Stimulated activated CD4-positive, alpha-beta T cell treated with anti-CD3 and anti-CD28 coated beads, Interleukin-4, amount 100 ng/mL, for 48 hours (primary cell): ENCODE results near the gene VSIG2.

Experiments
- DNase-seq, 2 donors: peaks; one replicate each; pipeline ENCODE4 v3.0.0-alpha.2; 2020; ENCODE audit warnings: low read depth in 2 of 2

Gene VSIG2

DNA sequence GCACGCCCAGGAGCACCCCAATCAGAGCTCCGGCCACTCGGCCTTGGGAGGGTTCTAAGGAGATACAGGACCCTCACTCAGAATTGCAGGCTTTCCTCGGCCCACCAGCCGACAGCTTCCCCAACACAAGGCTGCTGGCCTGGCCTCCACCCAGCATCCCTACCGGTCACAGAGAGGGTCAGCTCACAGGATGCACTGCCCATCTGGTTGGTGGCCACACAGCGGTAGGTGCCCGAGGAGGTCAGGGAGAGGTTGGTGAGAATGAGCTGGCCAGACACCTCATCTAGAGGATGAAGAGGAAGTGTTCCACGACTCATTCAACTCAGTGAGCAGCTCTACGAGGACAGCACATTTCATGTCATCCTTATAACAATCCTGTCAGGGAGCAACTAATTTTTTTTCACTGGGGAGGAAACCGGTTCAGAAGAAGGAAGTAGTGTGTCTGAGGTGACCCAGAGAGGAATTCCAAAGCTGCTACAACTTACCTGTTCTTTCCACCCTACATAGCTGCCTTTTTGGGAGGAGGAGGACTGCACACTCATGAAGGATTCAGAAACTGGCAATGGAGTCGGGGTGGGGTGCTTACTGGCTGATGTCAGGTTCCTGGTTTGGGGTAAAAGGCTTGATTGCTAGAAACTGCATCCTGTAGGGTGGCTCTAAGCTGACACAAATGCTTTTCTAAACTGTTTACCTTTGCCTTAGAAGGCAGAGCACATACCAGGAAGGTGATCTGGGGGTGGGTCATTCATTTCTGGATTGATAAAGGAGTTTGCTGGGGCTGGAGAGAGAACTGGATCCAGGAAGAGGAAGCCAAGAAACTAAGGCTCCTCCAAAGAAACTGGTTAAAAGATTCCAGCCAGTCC is 3.3 kb downstream of the VSIG2 start:
- no peak for DNase-seq

DNA sequence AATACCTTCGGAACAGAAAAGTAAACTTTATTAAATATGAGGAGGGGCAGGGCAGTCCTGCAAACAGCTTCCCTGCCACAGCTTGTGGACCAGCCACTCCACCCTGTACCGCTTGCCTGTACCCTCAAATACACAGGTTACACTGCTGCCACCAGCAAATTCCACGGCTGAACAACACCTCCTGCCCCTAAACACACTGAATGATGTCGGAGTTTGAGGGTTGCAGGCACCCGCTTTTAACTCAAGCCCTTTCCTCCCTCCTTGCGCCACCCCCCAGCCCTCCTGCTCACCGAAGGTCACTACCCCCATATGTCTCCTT is 4.0 kb downstream of the VSIG2 start:
- DNase-seq = no peak

DNA sequence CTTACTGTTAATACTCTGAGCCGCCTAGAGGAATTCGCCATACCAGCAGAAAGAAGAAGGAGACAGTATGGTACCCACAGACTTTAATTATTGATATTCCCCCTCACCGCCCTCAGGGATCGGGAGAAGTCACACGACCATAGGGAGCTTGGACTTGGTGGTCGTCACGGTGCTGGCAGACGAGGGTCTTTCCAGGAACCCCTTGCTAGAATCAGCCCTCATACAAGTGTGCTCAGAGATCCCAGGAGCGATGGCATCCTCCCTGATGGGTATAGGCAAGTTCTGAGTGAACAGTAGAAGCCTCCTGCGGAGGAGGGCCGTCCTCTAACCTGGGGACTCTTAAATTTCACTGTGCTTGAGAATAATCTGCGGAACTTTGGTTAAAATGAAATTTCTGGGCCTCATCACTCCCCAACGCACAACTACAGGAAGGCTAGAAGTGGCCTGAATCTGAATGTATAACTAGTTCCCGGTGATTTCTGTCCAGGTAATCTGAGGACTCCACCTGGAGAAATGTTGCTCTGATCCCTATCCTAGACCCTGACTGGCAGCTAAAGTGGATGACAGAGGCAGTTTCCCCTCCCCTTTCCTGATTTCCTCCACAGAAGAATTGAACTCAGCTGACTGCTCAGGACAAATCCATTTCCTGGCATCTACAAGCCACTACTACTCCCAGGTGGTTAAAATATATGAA is 4.5 kb downstream of the VSIG2 start:
- no peak for DNase-seq

DNA sequence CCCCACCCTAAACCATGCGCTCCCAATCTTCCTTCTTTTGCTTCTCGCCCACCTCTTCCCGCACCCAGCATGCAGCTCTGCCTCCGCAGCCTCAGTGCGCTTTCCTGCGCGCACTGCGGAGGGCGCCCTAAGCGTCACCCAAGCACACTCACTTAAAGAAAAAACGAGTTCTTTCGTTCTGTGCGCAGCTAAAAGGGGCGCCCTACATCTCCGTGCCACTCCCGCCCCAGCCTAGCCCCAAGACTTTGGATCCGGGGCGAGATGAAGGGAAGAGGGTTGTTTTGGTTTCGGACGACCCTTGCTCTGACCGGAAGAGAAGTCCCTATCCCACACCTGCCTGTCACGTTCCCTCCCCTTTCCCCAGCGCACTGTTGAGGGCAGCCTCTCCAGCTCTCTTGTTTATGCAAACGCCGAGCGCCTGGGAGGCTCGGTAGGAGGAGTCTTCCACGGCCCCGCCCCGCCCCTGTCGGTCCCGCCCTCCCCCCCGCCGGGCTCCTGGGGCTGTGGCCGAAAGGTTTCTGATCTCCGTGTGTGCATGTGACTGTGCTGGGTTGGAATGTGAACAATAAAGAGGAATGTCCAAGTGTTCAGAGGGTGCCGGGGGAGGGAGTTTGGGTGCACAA is 5.3 kb downstream of the VSIG2 start:
- DNase-seq = peak; percentile 68 to 70

DNA sequence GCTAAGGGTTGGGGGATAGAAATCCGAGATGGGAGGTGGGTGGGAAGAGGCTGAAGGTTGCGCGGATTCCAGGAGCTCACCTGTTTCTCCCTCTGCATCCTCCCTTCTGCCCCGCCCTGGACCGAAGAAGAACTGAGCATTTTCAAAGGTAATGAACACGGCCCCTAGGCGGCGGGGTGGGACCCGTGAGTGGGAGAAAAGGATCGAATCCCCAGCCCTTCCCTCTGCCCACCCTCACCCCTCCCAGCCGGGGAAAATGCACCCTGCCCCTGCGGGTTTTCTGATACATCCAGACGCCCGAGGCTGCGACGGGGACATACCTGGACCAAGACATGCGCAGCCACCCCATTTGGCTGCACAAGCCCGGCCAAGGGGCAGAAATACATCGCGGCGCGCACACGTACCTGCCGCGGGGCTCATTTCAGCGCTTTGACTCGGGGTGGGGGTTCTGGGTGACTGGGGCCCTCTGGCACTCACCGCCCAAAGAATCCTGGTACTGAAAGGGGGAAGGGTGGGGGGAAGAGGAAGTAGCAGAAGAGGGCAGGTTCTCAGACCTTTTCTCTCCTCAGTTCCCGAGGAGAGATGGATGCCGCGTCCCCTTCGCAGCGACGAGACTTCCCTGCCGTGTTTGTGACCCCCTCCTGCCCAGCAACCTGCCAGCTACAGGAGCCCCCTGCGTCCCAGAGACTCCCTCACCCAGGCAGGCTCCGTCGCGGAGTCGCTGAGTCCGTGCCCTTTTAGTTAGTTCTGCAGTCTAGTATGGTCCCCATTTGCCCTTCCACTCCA is 6.0 kb downstream of the VSIG2 start:
- DNase-seq = peak in 1 of 2 donors; percentile 34

DNA sequence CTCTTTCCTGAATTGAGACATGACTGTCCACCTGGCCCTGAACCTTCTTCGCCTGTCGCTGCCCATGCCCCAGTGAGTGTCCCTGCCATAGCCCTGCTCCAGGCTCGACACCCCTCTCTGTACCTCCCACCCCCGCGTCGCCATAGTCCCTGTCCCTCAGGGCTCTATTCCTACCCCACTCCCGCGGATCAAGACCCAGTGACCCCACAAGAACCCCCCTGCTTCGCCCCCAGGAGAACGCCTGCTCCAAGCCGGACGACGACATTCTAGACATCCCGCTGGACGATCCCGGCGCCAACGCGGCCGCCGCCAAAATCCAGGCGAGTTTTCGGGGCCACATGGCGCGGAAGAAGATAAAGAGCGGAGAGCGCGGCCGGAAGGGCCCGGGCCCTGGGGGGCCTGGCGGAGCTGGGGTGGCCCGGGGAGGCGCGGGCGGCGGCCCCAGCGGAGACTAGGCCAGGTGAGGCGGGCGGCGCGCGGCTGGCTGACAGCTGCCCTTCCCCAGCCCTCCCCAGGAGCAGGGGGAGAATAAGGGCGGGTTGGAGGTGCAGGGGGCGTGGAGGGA is 6.7 kb downstream of the VSIG2 start:
- no peak for DNase-seq

DNA sequence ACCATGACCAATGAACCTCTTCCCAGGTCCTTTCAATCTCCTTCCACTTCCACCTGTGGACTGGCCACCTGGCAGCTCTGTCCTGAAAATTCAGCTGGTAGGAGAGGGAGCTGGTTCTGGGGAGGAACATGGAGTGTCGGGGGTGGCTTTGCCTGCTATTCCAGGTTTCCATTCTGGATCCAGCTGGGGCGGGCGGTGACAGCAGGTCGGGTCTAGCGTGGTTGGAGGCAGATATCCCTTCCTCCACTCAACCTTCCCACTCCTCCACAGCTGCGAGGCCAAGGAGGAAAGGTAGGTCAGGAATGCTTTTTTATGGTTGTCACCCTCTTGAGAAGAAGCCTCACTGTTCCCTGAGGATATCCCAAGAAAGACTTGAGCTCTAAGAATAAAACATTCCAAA is 9.0 kb downstream of the VSIG2 start:
- no peak for DNase-seq

DNA sequence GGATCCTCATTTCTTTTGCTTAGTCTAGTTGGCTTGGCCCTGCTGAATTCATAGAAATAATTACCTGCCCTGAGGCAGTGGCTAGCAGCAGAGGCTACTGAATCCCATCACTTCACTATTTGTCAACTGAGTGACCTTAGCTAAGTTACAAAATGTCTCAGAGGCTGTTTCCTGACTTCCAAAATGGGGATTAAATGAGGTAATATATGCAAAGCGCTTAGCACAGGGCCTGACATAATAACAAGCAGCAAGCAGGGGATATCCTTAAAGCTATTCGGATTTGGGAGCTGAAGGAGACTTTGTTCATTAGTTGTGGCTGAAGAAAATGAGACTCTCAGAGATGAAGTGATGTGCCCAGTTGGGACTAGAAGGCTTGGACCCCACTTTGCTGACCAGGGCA is 9.5 kb downstream of the VSIG2 start:
- no peak for DNase-seq

DNA sequence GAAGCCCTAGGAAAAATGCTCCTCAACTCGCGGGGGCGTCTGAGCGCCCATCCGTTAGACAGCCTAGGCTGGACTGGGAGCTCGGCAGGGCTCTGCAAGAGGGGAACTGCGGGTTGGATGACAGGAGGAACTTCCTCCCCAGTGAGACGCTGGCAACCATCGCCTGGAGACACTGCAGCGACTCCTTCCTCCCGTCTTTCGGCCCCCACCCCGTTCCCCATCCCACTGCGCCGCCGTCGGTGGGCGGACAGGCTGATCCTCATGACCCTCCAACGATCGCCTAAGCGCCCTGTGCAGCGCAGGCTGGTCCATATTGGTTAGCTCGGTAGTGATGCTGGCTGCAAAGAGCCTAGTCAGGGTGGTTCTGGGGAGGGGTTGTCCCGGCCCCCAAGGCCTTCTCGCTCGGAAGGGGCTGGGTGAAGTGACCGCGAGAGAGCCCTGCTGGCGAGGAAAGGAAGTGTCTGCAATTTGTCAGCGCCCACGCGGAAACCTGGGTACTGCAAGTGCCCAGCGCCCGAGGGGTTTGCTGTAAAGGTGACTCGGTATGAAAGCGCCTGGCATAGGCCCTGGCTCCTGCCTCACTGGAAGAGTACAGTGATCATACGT is 11.7 kb downstream of the VSIG2 start:
- DNase-seq = peak; percentile 53 to 58

DNA sequence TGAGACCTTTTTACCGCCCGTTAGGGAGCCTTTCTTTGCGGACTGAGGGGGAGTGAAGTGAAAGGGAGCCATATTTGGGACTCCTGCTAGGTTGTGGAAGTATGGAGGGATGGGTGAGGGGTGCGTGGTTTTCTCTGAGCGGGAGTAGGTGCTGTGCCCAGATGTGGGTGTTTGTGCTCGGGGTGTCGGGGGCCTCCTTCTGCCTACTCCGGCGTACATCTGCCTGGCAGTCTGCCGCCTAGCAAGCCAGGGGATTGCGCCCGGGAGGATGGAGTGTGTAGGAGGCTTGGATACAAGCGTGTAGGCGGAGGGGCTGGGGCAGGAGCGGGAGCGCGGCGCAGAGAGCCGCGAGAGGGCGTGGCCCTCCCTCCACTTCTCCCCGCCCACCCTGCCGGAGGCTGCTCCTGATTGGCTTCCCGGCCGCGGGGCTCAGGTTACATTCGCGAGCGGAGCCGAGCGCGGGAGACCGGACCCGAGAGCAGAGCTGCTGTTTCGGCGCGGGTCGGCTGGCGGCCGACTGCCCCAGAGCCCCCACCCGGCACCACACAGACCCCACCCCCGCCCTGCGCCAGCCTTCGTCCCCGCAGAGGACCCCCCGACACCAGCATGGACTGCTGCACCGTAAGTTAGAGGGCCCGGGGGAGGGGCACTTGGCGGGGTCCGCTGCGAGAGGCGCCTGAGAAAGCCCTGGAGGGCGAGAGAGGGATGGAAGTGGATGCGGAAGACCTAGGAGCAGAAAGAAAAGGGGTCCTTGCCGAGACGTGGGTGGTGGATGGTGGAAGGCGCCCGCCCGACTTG is 12.4 kb downstream of the VSIG2 start, which contains the start of gene NRGN:
TSS of gene NRGN (plus strand) at position 464 of the 798 bp plus-strand sequence. CDS start at position 607, 143 bp downstream.
- DNase-seq = peak; percentile 81 to 83

DNA sequence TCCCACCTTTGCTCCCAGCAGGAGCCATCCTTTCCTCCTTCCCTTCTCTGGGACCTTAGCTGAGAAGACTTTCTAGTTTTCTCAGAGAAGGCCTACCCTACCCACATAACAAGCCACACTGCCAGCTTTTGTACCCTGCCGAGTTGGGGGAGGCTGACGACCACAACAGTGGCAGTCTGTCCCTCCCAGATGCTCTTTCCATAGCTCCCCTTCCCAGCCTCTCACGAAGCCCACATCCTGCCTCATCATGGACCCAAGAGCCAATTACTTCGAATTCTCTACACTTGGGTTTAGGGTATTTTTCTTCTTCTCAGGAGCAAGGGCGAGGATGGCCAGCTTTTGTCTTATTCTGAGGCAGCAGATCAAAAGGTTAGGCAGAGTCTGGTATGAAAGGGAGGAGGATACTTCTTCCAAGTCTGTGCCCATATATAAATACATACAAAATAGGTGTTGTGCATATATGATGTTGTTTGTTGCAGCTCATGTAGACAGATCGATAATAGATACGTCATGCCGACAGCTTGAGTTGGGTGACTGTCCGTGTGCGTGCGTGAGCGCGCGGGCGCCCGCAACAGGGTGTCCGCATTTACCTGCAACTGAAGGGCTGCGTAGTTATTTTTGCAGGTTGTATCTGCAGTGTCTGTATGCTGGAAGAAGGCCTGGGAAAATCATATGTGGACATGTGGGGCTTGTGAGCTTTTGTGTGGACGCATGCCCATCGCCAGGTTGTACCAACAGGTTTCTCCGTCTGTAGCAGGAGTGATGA is 13.2 kb downstream of the VSIG2 start:
- DNase-seq = no peak

DNA sequence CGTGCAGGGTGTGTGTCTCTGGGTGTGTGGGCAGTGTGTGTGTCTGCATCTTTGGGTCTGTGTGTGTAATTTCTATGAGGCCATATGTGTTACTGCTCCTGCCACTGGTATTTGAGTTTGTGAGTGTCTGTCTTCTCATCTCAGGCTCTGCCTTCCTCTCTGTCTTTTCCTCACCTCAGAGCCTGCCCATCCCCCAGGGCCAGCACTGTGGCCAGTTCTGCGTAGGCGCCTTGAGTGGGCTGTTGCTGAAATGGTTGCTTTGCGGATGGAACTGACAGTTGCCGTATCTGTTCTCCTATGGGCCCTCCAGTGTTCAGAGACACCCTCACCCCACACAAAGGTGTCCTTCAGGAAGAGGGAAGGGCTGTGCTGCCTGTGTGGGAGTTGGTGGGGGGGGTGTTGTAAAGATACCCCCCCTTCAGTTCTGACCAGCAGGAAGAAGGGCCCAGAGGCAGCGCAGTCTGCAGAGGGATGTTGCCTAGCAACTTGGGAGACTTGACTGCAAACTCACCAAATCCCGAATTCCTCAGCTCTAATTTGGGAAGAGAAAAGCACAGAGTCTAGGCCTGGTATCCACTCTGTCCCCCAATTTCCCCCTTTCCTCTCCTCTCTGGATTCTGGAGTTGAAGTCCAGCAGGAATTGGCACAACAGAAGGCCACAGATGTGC is 14.3 kb downstream of the VSIG2 start:
- DNase-seq = no peak

DNA sequence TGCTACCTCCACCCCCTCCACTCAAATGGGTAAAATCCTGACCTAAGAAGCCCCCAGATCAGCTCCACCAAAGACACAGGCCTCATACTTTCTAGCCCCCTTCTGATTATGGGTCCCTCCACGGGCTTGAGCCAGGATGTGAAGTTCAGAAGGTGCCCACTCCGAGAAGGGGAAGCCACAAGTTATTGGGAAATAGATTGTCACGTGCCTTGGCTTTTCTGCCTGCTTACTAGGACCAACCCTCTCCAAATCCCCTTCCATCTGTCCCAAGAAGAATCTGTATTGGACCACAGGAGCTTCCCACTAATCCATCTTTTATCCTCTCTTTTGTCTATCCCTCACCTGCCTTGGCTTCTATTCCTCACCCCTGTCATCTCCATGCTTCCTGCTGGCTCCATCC is 15.3 kb downstream of the VSIG2 start:
- DNase-seq = no peak

DNA sequence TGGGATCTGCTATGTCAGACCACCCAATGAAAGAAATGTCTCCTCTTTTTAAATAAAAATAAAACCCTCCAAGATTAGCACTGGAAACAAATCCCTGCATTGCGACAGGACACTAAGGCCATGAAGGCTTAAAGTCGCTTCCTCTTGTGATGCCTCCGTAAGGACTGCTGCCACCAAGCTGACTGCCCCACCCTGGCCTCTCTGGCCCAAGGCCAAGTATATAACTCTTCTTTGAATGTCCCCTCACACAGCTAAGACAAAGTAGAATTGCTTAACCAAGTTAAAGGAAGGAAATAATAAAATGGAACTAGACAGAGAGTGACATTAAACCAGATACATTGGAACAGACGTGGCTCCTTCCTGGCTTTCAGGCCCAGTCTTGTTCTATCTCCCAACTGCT is 19.8 kb downstream of the VSIG2 start:
- DNase-seq = no peak

DNA sequence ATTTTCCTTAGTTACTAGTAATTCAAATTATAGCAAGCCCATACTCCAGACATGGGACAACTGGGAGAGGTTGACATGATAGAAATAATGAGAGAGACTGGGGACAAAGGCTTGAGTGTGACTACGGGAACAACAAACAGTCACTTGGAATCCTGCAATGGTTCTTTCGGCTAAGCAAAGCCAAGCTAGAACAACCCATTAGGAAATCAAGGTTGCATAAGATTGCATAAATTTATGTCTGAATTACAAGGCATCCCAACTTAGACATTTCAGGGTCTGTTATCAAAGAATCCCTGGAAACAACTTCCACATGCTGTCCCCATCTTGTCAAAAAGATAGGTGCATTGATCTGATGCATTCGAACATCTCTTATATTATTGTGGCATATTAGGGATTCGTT is 22.5 kb downstream of the VSIG2 start:
- no peak for DNase-seq

DNA sequence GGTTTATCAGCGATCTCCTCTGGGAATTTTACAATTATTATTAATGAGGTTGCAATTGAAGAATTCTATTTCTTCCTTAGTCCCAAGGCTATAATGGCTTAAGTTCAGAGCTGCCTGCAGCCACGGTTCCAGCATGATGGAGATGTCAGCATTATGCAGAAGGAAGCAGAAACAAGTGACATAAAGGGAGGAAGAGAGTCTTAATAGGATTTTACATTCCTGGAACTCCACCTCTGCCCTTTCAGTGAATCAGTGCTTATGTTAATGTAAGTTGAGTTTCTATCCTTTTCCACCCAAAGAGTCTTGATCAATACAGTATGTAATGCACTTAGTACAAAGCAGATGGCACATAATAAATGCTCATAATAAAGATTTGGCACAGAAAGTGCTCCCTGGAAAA is 23.9 kb downstream of the VSIG2 start:
- no peak for DNase-seq

DNA sequence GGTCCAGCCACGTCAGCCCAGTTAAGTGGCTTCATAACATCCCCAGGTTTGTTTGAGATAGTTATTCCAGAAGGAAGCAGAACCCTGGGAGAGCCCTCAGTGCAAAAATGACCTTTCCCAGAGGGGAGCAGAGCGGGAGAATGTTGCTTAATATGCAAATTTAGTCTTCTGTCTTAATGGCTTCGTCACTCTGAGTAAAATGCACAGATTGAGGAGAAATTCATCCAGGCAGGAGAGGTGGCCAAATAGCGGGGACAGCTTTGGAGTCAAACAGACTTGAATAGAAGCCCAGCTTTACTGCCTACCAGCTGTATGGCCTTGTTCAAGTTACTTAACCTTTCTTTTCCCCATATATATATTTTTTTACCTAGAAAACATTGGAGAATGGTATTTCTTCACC is 24.6 kb downstream of the VSIG2 start:
- DNase-seq = no peak

DNA sequence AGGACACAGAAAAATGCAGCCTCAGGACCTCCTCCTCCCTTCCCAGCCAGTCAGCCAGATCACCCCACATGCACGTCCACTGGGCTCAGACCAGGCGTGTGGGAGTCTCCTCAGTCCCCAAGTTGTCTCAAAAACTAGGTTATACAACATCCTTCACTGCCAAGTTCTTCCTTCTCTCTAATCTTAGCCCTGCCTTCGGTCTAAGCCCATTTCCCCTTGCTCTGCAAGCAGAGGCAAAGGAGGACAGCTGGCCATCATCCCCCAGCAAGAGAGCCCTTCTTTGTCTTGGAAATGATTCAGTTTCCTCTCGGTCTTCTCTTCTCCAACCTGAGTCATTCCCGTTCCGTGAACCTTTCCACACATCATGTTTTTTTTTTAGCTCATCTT is 26.3 kb downstream of the VSIG2 start:
- no peak for DNase-seq
